ENCODE data around the gene SLC31A2.
"Not testable (repeated sequence)": the region's sequence is repeated elsewhere in the genome, so short reads cannot be mapped to it uniquely, and the experiment has no call there.

SLC31A2 gene, protein sequence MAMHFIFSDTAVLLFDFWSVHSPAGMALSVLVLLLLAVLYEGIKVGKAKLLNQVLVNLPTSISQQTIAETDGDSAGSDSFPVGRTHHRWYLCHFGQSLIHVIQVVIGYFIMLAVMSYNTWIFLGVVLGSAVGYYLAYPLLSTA

DNA sequence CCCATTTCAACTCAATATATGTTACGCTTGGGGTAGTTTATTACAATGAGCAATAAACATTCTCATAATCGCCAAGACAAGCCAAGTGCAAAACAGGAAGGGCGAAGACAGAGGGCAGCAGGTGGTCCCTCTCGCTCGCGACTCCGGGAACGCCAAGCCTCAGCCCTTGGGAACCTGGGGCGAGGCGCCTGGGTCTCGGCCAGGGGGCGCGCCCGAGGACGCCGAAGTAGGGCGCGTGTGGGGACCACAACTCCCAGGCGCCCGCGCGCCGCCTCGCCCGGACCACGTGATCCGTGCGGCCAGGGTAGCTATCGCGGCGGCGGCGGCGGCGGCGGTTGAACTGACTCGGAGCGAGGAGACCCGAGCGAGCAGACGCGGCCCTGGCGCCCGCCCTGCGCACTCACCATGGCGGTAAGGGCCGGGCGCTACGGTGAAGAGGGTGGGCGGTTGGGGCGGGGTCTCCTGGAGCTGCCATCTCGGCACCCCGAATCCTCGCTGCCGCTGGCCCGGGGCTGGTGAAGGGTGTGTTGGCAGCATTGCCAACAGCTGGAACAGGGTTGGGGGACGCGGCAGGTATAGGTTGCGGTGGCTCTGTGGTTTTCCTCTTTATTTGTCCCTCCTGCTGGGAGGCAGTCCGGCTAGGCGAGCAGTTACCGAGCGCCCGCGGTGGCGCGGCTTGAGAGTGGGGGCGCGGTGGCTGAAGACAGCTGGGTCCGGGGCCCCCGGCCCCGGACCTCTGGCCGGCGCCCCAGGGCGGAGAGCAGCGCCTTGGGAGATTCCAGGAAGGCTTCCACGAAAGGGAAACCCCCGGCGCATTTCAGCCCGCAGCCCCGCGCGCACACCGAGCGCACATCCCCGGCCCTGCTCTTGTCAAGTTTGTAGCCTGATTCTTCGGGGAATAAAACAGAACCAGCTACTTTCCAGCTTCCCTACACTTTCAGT lies at the start of gene SLC31A2:
TSS of gene SLC31A2 (plus strand) at position 338 of the 942 bp plus-strand sequence. CDS start at position 406, 68 bp downstream.
- DNase-seq = peak; percentile 54 to 92

DNA sequence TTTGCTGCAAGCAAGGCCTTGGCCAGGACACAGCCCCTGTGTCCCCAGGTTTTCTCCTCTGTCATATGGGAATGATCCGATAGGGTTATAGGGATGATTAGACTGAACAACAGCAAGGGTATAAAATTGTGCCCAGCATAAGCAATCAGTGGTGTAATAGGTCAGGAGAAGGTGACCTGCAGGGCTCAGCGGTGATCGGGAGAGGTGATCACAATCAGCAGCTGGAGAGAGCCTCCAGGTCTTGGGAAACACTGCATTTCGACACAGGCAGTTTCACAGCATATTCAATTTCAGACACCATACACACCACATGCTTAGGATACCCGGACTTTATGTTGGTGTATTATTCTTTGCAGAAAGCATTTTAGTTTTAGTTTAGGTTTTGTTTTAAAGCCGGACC lies 45.5 kb upstream of the SLC31A2 start:
- not testable (repeated sequence) for DNase-seq

DNA sequence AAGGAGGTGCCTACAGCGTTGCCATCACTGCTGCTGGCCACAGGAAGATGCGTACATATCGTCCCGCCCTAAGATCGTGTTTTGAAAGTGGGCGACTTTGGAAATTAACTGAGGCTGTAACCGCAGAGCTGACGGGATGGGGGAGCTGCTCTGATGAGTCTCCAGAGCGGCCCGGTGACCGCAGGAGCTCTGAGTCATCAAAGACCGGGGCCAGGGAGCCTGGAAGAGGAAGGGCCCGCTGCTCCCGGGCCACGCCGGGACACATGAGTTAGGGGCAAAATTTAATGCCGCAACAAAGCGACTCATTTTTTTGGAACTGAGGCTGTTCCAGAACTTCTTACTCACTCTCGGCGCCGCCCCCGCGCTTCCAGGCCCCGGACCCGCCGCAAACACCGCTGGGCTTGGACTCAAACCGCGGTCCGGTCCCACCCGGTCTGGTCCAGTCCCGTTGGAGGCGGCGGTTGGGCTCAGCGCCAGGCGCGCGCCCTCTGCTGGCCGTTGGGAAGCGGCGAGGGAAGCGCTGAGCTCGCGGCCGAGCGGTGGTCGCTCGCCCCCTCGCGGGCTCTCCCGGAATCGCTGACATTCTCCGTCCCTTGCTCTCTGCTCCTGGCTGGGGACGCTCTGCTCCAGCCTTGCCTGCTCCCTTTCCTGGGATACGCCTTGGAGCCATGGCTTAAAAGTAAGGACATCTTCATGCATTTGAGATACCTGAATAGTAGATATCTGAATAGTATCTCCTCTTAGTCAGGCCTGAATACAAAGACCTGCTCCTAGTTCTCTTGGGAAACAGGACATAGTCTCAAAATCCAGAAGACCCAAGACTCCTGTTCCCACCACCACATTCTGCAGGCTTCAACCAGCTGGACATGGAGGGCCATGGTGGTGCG lies 39.5 kb upstream of the SLC31A2 start:
- DNase-seq = not testable (repeated sequence)

DNA sequence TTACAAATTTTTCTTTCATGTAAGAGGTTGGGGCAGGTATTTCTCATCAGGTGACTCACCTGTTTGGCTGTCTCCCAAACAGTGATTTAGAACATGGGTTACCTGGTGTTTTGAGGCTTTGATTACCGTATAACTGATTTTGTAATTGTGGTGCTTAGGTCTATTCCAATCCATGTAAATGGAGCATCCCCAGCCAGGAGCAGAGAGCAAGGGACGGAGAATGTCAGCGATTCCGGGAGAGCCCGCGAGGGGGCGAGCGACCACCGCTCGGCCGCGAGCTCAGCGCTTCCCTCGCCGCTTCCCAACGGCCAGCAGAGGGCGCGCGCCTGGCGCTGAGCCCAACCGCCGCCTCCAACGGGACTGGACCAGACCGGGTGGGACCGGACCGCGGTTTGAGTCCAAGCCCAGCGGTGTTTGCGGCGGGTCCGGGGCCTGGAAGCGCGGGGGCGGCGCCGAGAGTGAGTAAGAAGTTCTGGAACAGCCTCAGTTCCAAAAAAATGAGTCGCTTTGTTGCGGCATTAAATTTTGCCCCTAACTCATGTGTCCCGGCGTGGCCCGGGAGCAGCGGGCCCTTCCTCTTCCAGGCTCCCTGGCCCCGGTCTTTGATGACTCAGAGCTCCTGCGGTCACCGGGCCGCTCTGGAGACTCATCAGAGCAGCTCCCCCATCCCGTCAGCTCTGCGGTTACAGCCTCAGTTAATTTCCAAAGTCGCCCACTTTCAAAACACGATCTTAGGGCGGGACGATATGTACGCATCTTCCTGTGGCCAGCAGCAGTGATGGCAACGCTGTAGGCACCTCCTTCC lies 37.9 kb upstream of the SLC31A2 start:
- DNase-seq = not testable (repeated sequence)

DNA sequence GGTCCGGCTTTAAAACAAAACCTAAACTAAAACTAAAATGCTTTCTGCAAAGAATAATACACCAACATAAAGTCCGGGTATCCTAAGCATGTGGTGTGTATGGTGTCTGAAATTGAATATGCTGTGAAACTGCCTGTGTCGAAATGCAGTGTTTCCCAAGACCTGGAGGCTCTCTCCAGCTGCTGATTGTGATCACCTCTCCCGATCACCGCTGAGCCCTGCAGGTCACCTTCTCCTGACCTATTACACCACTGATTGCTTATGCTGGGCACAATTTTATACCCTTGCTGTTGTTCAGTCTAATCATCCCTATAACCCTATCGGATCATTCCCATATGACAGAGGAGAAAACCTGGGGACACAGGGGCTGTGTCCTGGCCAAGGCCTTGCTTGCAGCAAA lies 32.0 kb upstream of the SLC31A2 start:
- DNase-seq = not testable (repeated sequence)

DNA sequence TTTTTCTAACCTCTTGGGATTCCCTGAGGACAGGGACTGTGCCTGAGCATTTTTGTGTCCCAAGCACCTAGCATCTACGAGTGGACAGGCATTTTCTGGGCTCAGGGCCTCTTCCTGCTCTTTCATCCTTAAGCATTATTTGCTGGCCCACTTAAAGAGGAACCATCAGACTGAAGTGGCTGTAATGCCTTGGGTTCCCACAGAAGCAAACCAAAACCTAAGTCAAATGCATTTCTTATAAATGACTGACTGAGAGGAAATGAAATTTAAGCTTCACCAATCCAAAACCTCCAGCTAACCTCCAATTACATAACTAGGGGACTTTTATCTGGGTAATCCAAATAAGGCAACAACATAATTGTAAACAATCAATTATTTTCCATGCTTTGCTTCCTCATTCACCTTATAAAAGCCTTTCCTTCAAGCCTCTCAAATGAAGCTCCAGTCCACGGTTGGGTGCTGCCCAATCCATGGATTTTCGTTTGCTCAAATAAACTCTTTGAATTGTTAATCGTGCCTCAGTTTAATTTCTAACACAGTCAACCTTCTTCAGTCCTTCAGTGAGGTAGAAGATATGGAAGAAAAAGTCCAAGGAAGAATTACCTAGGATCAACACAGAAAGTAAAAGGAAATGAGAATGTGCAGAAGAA lies 25.3 kb upstream of the SLC31A2 start:
- DNase-seq = no peak

DNA sequence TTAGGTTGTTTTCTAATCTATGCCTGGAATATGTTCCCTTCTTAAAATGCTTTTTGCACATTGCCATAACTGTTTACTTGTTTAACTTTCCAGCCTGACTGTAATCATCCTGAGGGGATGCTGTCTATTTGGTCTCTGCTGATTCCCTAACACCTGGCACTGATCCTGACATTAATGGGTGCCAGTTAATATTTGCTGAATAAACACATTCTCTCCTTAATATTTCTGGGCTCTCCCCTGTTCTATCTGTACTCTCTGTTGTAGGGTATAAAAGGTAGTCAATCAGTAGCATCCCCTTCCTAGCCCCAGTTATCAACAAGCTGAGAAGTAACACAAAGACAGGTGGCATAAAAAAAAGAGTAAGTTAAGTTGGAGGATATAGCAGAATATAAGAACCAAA lies 21.3 kb upstream of the SLC31A2 start:
- DNase-seq = no peak

DNA sequence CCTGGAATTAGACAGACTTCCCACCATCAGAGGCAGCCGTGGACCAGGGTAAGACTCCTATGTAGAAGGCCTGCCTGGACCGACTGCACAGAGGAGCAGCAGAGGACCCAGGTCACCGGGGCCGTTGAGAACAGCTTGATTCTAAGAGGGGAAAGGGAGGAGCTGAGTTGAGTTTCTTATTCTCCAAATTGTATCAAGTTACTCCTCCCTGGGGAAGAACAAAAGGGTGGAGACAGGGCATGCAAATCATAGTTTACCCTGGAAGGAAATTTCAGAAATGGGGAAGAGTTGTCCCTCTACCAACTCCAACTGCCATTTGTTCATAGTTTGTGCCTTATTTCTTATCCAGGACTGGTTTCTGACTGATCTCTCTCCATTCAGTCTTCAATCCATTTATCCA lies 20.9 kb upstream of the SLC31A2 start:
- peak; percentile 32 to 40 for DNase-seq

DNA sequence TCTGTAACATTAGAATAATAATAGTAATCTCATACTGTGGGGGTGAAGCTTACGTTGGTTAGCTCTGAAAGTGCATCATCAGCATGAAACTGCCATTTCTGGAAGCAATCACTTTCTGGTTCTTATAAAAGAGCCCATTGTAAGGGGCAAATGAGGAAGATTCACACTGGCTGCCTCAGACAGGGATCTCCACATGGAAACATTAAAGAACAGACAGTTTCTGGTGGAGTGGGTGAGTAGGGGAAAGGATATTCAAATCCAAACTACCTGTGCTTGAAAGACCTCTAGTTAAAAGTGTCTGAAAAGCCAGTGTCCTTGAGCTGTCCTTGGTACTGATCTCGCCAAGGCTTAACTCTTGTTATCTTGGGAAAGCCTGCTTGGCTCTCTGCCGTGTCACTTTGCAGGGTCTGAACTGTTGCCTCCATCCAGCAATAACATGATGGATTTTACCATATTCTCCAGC lies 19.1 kb upstream of the SLC31A2 start:
- DNase-seq = no peak

DNA sequence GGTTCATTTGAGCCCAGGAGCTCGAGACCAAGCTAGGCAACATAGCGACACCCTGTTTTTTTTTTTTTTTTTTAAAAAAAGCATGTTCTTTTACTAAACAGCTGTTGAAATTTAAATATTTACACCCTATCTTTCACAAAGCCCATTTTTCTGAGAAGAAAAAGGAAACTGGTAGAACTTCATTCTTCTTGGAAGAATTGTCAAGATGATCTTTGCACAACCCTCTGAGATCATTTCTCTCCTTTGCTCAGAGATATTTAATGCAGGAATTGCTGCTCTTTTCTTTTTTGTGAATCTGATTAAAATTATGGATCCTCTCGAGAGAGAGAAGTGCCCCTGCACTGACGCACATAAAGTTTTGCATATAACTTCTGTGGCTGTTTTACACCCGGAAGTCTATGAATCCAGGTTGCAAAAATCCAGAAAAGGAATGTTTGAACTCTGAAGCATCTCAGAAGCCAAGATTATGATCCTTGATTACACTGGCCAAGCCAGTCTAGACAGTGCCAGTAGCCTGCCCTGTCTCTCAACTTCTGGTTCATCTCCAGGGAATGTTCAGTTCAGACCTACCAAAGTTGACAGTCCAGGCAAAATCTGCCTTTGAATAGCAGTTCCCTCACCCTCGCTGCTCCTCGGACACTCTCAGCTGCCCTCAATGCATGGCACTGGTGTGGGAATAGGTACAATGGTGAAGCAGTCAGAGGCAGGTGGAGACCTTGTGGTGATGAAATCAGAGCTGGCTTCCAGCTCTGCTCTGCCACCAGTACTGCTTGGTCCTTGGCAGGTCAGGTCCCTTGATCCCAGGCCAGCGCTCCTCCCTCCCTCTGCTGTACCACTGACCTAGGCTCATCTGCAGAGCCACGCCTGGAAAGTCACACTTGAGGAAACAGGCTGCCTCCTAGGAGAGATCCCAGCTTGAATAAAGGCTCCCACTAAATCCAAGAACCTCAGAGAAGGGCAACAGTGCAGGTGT lies 13.3 kb upstream of the SLC31A2 start:
- no peak for DNase-seq

DNA sequence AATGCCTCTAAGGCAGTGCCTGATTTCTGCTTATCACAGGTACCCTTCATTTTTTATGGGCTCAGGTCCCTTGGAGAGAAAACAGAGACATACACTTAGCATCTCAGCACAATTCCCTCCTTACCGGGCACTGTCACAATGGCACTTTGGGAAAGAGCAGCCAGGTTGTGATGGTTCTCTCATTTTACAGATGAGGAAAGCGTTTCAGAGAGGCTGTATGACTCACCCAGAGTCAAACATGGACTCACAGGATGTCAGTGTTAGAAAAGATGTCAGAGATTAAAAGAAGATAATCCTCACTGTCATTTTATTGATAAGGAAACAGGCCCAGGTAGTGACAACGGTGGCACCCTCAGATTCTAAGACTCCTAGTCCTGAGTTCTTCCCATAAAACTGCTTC lies 12.0 kb upstream of the SLC31A2 start:
- no peak for DNase-seq

DNA sequence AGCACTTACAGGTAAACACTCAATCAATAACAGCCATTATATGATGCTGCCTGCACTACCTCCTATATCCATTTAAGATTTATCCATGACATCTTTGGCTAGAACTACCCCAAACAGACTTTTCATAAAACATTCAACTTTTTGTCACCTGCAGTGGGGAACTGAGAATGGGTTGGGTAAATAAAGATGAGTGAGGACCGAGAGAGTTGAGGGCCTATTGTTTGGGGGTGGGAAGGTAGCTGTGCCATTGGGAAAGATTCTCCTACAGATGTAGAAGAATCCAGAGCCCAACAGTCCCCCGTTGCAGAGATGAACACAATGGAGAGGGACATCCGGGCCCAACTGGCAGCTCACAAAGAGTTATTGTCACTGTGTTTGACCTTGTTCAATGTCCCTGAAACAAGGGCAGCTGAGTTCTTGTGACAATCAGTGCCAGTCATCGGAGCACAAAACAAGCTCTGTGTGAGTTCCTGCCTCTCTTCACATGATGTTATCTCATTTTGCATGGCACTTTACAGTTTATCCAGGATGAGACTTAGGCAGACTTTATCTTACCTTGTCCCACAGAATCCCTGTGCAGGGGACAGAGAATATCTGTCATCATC lies 11.5 kb upstream of the SLC31A2 start:
- DNase-seq = no peak

DNA sequence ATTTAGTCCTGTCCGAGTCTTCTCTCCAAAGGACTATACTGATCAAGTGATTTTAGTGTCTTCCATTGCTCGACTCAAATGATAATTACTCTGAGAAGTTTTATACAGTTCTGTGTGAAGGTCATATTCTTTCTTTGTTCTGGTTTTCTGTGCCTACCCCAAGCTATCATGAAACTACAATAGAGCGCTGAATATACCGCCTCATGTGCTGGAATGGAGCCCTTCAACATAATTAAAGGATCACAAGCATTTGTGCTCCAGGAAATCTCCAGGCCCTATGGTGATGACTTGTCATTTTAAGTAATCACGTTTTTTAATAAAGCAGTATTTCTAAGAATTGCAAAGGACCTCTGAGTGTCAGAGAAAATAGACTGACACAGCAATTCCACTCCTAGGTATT lies 10.9 kb upstream of the SLC31A2 start:
- DNase-seq = no peak

DNA sequence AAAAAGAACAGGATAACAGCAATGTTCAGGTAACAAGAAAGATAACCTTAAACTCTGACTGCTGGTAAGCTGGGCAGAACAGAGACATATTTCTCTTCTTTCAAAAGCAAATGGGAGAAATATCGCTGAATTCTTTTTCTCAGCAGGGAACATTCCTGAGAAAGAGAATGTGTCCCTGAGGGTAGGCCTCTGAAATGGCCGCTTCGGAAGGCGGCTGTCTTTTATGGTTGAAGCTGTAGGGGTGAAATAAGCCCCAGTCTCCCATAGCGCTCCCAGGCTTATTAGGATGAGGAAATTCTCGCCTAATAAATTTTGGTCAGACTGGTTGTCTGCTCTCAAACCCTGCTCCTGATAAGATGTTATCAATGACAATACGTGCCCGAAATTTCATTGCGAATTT lies 9.9 kb upstream of the SLC31A2 start:
- not testable (repeated sequence) for DNase-seq

DNA sequence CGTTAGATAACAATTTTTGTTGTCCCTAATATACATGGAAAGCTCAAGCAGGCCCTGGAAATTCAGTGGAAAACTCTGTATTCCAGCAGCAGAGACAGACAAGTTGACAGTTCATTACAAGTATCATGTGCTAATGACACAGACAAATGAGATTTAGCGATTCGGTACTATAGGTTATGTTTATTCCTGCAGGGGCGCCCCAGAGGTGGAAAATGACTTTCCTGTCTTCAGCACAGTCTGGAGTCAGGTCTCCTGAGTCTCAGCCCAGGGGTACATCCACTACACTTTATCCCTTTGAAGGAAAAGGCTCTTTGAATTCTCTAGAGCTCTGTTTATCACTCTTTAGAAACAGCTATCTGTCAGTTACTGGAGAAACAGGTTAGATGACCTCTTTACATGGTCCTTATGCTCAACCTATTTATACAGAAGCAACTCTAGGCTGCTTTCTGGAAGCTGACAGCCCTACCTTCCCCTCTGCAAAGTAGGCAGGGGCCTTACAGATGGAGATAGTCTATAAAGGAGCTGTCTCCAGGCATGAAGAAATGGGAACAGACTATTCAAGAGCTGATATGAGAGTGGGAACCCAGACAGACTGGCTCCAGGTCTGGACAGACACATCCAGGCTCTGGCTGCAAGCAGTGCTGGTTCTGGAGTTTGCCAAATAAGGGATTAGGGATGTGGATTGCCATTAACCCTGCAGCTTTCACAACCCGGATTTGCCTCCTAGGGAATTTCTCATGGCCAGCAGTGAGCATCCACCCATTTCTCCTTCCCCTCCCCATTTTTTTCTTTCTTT lies 7.2 kb upstream of the SLC31A2 start:
- DNase-seq = peak; percentile 12 to 15

DNA sequence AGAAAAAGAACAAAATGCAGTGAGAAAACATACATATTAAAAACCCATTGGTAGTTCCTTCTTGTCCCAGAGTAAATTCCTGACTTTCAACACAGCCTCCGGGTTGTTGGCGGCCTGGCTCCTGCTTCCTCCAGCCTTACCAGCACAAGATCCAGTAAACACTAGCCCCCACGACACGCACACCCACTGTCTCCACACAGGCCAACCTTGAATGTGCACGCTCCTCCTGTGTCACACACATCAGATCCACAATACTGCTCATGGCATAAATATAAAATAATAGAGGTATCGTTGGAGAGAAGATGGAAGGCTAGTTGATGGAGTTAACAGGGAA lies 2.5 kb upstream of the SLC31A2 start:
- no peak for DNase-seq

DNA sequence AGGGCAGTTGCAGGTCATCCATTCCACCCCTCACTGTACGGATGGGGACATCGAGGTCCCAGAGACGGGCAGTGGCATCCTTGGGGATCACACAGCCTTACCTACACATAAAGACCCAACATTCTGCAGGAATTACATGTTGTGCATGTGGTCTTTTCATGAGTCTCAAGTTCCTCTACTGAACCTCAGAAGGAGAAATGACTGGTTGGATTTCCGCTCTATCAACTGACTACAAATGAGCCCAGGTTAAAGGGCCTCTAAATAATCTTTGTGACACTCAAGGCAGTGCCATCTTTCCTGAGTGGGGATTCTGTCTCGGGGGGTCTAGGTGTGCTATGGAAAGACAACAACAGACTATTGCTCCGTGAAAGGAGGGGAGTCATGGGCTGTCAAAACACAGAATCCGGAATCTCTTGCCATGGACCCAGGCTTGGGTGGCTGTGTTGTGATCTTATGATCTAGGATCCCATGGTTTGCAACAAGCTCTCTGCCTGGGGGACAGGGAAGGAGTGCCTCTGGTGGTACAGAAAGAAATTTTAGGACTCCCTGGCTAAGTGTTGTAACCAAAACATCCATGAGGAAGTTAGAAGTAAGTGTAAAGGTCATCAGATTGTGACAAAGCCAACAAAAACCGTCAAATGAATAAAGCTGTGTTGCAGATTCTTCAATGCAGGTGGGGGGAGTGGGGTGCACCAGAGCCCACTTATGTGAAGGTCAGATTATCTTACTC lies 1.9 kb upstream of the SLC31A2 start:
- DNase-seq = no peak

DNA sequence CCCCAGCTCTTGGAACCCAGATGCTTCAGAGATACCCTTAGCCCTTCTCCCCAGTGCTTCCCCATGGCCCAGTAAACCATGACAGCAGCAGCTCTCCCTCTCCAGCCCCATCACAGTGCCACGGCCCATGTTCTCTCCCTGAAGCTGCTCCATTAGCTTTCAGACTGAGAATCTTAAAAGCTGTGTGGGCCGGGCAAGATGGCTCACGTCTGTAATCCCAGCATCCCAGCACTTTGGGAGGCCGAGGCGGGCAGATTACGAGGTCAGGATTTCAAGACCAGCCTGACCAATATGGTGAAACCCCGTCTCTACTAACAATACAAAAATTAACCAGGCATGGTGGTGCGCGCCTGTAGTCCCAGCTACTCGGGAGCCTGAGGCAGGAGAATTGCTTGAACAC lies 1.2 kb upstream of the SLC31A2 start:
- not testable (repeated sequence) for DNase-seq
